Activated CD4-positive, alpha-beta T cell treated with anti-CD3 and anti-CD28 coated beads, Interleukin-2, amount 50 U/mL, for 16 hours (primary cell): ENCODE data around the gene NFIX.

Experiments used
- DNase-seq: peaks from one replicate; pipeline ENCODE4 v3.0.0-alpha.2; 2020

Gene NFIX

GRCh38 chr19:13095934-13096927 lies 101.0 kb downstream of the NFIX start:
- no peak for DNase-seq

GRCh38 chr19:13097033-13097462 lies 101.8 kb downstream of the NFIX start:
- no peak for DNase-seq

GRCh38 chr19:13097463-13098258 lies 102.4 kb downstream of the NFIX start:
- DNase-seq, result no peak

GRCh38 chr19:13098277-13099072 lies 103.2 kb downstream of the NFIX start:
- DNase-seq, result no peak

GRCh38 chr19:13099073-13099999 lies 104.1 kb downstream of the NFIX start:
- DNase-seq, result peak; percentile 86

GRCh38 chr19:13100031-13100588 lies 104.8 kb downstream of the NFIX start:
- DNase-seq, result peak; percentile 90

- DNase-seq, result no peak
Observed at GRCh38 chr19:13100841-13101589, 105.7 kb downstream of the NFIX start.

- no peak for DNase-seq
Observed at GRCh38 chr19:13101590-13102415, 106.5 kb downstream of the NFIX start.

GRCh38 chr19:13102416-13102665 lies 107.1 kb downstream of the NFIX start:
- DNase-seq, result no peak

GRCh38 chr19:13102666-13103580 lies 107.6 kb downstream of the NFIX start, which contains the start of gene LYL1:
TSS of gene LYL1 (minus strand) at chr19:13102858. CDS start at chr19:13101171, 1,687 bp downstream.
- DNase-seq, result no peak

- no peak for DNase-seq
Observed at GRCh38 chr19:13103581-13104359, 108.5 kb downstream of the NFIX start.

- DNase-seq, result peak; percentile 62
Observed at GRCh38 chr19:13104360-13104847, 109.1 kb downstream of the NFIX start.

GRCh38 chr19:13104848-13105711 lies 109.8 kb downstream of the NFIX start:
- DNase-seq, result peak; percentile 39

- no peak for DNase-seq
Observed at GRCh38 chr19:13109361-13110098, 114.3 kb downstream of the NFIX start.

- DNase-seq, result no peak
Observed at GRCh38 chr19:13110099-13110610, 114.9 kb downstream of the NFIX start.

- DNase-seq, result no peak
Observed at GRCh38 chr19:13112555-13112954, 117.3 kb downstream of the NFIX start.
